Measurements from ENCODE around the gene KIAA1191.
"Not testable (repeated sequence)": the region's sequence is repeated elsewhere in the genome, so short reads cannot be mapped to it uniquely, and the experiment has no call there.

Gene KIAA1191

GRCh38 chr5:176362233-176362490 is 598 bp upstream of the KIAA1191 start:
- no peak for DNase-seq

- DNase-seq, result peak; percentile 44
Observed at GRCh38 chr5:176360894-176361436, 599 bp downstream of the KIAA1191 start.

DNA sequence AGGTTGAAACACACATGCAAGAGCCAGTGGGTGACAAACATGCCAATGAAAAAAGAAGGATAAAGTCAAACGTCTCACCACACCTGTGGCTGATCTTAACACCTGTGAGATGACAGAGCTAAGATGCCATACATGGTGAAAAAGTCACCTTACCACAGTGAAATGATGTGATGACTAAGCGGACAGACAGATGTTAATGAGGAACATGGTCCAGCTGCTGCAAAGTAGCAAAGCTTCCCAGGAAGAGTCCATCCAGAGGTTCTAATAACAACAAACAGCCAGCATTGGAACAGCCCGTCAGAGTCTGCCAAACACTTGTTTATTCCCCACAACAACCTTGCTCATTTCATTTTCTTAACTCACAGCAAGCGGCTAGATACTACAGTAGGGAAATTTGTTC is 1.9 kb downstream of the KIAA1191 start:
- DNase-seq, result no peak

DNA sequence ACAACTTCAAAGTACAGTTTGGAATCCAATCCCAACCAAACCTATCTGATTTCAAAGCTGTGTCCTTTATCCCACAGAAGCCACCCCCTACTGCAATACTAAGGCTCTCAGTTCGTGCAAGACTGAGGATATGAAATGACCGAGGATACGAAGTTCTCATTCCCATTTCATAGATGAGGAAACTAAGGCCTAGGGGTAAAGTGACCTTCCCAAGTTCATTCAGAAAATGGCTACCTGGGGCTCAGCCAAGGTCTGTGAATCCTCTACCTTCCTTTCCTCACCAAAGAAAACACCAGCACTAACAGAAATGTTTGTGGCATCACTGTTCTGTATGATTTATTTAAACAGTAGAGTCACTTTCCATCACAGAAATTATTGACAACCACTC is 5.4 kb downstream of the KIAA1191 start:
- DNase-seq, result no peak

DNA sequence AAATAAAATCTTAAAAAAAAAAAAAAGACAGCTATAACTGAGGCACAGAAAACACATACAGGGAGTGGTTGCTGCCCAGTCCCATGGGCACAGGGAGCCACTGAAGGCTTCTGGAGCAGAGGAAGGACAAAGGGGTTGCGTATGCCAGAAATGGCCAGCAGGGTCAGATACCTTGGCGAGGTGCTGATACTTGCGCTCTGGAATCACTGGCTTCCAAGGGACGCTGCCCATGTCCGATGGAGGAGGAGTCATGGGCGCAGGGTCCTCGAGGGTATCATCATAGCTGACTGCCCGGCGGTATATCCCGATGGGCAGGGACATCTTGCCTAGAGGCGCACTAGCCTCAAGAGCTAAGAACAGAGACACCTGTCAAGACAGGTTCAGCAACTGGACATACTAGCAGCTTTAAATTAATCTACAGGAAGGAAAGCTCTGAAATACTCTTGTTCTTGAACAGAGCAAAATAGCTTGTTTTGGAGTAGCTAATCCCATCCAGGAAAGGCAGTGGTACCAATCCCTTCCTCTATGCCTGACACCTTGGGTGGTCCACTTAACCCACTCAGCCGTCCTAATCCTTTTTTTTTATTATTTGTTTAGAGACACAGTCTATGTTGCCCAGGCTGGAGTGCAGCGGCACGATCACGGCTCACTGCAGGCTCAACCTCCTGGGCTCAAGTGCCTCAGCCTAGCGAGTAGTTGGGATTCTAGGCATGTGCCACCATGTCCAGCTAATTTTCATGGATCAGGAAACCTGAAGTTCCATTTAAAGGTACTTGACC is 6.0 kb downstream of the KIAA1191 start:
- no peak for DNase-seq

DNA sequence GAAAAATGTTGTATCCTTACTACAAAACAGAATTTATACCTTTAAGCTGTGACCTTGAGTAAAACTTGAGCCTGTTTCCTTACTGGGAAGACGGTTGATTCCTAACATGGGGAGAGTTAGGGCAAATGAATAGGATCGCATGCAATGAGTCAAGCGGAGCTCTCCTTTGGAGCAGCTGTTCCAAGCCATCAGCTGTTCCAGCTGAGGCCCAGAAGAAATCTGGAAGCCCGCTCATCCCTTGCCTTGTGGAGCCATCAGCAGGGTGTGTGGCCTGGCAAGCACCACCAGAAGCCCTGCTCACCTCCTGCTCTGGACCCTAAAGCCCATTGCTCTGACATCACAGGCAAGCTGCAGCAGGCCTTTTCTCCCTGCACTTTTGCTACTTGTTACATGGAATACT is 8.0 kb downstream of the KIAA1191 start:
- DNase-seq, result no peak

- no peak for DNase-seq
Observed at GRCh38 chr5:176352116-176352878, 9.3 kb downstream of the KIAA1191 start.

- no peak for DNase-seq
Observed at GRCh38 chr5:176350416-176350815, 11.1 kb downstream of the KIAA1191 start.

DNA sequence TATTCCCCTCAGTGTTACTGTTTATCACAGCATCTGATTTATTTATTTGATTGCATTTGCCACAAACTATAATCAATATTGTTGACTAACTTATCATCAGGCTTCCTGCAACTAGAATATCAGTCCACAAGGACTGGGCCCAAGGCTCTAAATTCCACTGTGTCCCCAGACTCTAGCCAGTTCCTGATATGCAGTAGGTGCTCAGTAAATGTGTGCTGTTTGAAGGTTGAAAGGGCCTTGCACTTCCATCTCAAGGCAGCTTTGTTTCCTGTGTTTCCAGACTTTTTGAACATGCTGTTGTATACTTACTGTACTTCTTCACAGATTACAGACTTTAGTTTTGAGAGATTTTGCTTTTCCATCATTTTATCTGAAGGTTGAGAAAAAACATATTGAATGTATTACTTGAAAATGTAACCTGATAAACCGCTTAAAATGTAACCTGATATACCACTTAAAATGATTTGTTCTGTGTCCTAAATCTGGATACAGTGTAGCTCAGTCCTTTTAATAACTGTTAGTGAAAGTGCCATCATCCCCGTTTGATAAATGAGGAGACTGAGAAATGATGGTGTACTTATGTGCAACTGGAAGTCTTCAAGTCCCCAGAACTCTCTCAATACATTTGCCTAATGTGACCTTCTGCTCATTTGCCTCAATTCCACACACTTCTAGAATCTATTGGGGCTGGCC is 18.7 kb downstream of the KIAA1191 start:
- no peak for DNase-seq

DNA sequence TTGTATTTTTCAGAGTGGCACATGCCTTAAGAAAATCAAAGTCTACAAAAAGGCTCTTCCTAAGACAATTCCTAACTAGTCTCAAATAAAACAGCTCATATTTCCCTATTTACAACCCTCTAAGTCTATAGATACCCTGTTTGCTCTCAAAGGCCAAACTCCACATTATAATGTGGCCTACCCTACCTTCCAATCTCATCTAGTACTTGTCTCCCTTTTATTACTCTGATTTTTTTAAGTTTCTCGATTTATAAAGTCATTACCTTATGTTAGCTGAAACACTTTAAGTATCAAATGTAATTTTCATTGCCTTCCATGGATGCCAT is 19.4 kb downstream of the KIAA1191 start:
- DNase-seq, result no peak

DNA sequence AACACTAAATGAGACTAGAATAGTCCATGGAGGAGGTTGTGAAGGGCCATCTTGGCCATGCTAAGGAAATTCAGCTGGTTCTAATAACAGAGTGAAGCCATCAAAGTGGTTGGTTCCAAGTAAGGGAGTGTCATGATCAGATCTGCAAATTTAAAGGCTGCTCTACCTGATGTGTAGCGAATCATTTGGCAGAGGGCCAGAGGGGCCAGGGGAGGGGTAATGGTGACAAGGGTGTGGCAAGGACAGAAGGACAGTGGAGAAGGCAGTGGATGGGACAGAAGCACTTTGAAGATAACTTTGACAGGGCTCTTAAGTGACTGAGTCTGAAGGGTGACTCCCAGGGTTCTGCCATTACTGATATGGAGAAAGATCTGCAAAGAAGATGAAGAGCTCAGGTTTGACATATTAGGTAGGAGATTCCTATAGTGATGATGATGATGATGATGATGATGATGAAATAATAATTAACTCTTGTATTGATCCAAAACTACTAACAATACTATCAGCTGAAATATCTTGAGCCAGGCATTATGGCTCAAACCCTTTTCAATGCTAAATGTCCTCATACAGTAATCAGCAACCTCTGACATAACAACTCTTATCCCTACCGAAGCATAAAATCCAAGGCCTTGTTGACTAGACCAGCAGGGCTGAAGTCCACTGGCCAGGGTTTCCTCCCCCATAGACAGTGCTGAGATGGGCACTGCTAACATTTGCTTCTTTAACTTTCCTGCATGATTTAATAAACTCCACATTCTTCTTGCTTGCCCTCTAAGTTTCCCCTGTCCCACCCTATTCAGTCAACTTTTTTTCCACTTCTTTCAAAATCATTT is 20.0 kb downstream of the KIAA1191 start:
- DNase-seq, result no peak

DNA sequence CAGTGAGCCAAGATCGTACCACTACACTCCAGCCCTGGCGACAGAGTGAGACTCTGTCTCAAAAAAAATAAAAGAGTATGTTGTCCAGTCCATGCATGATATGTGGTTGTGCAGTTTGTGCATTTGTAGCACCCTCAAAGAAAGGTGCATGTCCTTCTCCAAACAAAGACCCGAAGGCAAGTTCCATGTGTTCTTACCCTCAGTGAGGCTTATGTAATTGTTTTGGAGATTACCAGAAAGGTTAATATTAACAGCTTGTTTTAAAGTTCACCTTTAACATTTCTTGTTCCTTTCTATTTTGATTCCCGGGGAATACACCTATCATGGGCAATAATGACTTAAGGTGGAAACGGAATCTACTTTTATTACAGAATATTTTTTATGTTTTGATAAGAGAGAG is 22.3 kb downstream of the KIAA1191 start:
- DNase-seq, result no peak

- DNase-seq, result no peak
Observed at GRCh38 chr5:176337913-176338312, 23.7 kb downstream of the KIAA1191 start.

DNA sequence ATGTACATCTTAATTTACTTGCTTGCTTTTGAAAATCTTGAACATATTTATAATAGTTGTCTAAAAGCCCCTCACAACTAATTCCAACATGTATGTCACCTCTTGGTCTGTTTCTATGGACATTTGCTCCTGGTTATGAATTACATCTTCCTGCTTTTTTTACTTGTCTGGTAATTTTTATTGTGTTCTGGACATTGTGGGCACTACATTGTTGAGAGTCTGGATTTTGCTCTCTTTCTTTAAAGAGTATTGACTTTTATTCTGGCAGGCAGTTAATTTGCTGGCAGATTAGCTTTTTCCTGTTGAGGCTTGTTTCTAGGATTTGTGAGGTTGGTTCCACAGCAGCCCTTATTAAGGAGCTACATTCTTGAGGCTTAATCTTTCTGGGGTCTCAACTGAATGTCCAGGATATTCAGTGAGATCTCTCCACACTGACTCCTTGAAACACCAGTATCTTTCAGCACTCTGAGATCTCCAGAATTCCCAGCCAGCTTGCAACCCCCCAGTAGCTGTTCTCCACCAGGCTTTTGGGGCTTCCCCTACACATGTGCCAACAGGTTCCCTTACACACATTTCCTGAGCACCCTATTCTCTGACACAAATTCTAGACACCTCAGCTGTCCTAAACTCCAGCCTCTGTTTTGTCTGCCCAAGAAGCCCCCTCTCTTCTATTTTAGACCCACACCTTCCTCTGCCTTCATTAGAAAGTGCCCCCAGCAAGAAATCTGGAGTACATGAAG is 27.4 kb downstream of the KIAA1191 start:
- no peak for DNase-seq

GRCh38 chr5:176320577-176320976 is 41.0 kb downstream of the KIAA1191 start:
- DNase-seq, result no peak

- DNase-seq, result no peak
Observed at GRCh38 chr5:176319827-176320554, 41.6 kb downstream of the KIAA1191 start.

DNA sequence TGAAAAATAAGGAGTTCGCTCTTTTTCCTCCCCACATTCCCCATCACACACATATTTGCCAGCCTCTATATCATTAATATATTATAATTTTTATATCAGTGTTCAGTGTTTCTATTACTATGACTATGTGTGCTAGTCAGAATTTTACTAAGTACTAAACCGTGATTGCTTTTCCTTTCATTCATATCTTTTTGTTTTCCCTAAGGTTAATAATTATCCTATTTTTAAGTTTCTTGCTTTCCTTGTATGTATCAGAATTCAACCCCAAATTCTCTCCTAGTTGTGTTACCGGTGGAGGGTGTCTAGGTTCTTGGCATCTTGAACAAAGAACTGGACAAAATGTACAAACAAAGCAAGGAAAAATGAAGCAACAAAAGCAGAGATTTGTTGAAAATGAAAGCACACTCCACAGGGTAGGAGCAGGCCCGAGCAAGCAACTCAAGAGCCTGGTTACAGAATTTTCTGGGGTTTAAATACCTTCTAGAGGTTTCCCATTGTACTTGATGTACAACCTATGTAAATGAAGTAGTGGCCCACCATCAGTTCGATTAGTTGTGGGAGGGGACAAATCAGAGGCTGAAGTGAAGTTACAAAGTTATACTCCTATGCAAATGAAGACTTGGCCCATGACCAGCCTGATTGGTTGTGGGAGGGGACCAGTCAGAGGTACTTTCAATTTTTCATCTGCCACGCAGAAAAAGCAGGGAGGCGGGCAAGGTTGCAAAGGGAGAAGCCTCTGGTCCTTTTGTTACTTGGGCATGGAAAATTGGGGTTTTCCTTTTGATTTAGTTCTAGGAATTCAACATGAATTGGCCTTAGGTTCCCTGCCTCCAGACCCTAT is 43.8 kb downstream of the KIAA1191 start:
- DNase-seq, result no peak

DNA sequence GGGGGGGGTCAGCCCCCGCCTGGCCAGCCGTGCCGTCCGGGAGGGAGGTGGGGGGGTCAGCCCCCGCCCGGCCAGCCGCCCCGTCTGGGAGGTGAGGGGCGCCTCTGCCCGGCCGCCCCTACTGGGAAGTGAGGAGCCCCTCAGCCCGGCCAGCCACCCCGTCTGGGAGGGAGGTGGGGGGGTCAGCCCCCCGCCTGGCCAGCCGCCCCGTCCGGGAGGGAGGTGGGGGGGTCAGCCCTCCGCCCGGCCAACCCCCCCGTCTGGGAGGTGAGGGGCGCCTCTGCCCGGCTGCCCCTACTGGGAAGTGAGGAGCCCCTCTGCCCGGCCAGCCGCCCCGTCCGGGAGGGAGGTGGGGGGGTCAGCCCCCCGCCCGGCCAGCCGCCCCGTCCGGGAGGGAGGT is 56.2 kb downstream of the KIAA1191 start:
- DNase-seq, result not testable (repeated sequence)
